Stomach (tissue), 4 donors: Measurements from ENCODE around the gene INVS.

Experiments
- POLR2AphosphoS5 ChIP-seq, 3 donors: sonication (generic); formaldehyde crosslinking; IDR thresholded peaks; one replicate each; pipeline ENCODE4 v1.6.1; 2016; ENCODE audit warnings: antibody characterized with exemption in 3 of 3
- TF ChIP-seq, protein P1 (sequence below), 7 experiments: fragments of 450-650 bp in 4 of 7; fragments of 200-600 bp in 3 of 7; sonication (generic) in 3 of 7; IDR thresholded peaks; one replicate each; pipeline ENCODE4 v1.5.1; 2016 to 2019; ENCODE audit warnings: antibody characterized with exemption in 7 of 7, control low read depth in 2 of 7, mild to moderate bottlenecking in 1 of 7

DNA sequence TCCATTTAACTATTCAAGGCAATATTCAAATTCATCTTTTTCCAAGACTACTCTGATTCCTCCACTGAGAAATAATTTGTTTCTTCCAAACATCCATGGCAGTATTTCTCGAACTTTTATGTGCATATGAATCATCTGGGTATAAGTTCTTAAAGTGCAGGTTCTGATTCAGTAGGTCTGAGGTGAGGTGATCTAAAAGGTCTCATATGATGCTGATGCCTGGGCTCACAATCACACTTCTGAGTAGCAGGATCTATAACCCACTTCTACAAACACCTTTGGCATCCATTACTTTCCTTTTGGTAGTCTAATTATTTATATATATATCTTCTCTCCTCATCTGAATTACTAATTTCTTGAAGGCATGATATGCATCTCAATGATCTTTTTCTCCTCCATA is 7.4 kb upstream of the INVS start:
- TF ChIP-seq, protein P1, sequence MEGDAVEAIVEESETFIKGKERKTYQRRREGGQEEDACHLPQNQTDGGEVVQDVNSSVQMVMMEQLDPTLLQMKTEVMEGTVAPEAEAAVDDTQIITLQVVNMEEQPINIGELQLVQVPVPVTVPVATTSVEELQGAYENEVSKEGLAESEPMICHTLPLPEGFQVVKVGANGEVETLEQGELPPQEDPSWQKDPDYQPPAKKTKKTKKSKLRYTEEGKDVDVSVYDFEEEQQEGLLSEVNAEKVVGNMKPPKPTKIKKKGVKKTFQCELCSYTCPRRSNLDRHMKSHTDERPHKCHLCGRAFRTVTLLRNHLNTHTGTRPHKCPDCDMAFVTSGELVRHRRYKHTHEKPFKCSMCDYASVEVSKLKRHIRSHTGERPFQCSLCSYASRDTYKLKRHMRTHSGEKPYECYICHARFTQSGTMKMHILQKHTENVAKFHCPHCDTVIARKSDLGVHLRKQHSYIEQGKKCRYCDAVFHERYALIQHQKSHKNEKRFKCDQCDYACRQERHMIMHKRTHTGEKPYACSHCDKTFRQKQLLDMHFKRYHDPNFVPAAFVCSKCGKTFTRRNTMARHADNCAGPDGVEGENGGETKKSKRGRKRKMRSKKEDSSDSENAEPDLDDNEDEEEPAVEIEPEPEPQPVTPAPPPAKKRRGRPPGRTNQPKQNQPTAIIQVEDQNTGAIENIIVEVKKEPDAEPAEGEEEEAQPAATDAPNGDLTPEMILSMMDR (IDR thresholded peaks at IDR 0.05), result no peak
- TF ChIP-seq POLR2AphosphoS5 (IDR thresholded peaks at IDR 0.05), result no peak
